IPS DF 4.7 (cell line): Measurements from ENCODE around the gene ARHGEF10L.

Experiments used
- DNase-seq: peaks from one replicate; pipeline ENCODE4 v3.0.0-alpha.2; 2013; ENCODE audit warnings: low spot score; ENCODE audit errors: extremely low read depth

Gene ARHGEF10L

DNA sequence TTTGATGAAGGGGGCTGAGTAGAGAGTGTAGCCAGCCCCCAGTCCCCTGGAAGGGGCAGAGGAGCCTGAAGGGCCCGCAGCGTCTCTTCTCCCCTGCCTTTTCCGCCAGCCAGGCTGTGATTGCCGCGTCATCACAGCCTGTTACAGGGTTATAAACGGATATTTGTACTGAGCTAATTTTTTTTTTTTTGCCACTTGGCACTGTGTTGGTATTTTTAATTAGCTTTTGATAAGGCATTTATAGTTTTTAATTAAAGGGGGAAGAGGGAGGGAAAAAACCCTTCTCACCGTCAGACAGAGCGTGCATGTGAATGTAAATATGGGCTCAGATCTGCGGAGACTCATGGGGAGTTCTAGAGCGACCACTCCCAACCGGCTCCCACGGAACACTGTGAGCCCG, 117.9 kb downstream of the ARHGEF10L start:
- no peak for DNase-seq

DNA sequence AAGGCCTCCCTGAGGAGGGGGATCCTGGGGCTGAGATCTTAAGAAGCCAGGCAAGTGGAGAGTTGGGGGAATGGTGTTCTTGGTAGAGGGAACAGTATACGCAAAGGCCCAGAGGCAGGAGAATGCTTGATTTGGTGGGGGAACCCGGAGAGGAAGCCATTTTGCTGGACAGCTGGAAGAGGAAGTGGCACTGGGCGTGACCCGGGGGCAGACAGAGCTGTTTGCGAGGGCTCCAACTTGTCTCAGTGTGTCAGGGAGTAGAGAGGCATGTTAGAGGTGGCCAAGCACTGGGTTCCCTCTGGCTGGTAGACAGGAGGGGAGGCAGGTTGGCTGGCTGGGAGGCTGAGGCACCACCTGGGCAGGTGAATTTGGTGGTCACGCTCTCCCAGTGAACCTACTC, 119.3 kb downstream of the ARHGEF10L start:
- no peak for DNase-seq

DNA sequence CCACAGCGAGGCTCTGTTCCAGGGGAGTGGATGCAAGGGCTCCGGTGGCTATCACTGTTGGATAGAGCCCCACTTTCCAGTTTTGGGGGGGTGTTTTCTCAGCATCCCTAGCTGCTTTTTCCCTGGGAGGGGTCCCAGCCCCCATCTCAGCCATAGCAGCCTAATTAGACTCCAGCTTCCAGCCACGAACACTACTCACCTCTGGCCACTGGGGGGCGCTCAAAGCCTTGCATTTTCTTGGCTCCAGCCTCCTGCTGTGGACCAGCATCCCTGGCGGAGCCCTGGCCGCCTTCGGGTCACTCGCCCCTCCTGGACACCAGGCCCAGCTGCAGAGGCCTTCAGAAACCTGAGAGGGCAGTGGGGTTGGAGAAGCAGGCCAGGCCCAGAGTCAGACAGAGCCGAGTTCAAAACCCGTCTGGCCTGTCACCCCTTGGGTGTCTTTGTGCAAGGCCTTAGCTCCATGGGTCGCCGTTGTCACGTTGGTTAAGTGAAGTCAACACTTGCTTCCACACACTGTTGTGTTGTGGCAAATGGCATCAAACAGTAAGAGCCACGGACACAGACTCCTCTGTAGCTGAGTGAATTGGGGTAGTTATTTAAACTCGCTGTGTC, 122.2 kb downstream of the ARHGEF10L start:
- DNase-seq: no peak

DNA sequence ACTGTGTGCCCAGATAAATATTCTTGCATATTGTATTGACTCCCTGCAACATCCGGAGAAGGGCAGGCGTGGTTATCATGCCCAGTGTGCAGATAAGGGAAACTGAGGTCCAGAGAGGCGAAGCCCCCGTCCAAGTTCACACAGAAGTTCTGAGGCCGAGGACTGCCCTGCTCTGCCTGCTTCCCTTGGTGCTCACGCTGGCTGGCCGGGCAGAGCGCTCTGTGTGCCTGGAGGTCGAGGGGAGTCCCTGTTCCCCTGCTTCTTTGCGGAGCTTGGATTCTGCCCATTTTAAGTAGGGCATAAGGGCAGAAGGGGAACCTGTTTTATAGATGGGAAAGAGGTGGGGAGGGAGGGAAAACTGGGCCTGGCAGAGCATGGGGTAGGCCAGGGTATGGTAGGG, 122.8 kb downstream of the ARHGEF10L start:
- no peak for DNase-seq

DNA sequence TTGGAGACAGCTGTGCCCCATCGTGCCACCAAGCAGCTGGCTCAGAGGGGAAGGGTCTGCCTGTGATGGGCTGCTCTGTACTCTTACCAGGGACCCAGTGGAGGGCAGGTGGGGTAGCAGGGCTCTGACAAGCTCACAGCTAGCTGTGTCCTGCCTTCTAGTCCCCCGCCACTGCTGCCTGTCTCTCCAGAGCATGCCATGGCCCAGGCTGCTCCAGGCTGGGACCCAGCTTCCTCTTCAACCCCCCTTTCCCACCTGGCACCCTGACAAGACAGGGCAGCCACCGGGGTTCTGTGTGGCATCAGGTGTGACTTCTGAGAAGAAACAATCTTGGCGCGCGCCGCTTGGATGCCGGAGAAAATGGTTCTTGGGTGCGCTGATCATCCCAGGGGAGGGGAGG, 123.3 kb downstream of the ARHGEF10L start:
- DNase-seq: no peak

DNA sequence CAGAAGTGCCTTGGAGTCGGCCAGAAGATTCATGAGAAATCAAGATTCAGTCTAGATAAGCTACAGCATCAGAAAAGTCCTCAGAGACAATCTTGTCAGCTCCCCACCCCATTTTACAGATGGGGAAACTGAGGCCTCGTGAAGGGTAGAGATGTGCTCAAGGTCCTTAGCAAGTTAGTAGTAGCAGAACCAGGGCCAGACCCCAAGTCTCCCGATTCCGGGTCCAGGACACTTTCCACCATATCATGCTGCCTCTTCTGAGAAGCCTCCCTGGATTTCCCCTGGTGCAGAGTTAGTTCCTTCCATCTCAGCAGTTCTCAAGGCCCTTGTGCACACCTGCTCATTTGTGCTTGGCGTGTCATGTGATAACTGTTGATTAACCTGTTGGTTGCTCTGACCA, 124.1 kb downstream of the ARHGEF10L start:
- DNase-seq: no peak

DNA sequence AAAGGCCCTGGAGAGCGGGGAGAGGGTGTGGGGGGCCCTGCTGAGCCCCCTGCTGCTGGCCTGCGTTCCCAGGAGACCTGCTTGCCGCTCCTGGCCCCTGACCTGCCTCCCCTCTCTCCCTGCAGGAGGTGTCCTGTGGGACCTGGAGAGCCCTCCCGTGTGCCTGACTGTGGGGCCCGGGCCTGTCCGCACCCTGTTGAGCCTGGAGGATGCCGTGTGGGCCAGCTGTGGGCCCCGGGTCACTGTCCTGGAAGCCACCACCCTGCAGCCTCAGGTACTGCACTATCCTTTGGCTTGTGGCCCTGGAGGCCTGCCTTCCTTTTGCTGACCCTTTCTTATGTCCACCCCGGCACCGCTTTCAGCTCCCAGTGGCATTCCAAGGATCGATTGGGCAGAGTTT, 124.8 kb downstream of the ARHGEF10L start:
- no peak for DNase-seq

DNA sequence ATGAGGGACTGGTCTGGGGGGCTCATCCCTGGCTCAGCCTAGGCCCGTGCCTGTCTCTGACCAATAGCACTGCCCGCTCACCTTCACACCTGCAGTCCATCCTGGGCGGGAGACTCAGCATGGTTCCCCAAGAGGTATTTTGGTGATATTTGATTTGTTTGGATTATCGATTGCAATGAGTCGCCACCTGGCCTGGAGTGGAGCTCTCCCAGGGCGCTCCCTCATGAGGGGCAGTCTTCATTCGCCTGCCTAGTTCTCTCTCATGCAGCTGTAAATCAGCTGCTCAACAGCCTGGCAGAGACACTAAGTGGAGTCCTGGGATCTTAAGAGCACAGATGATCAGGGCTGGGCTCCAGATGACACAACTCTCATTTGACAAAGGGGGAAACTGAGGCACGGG, 125.6 kb downstream of the ARHGEF10L start:
- DNase-seq: no peak

DNA sequence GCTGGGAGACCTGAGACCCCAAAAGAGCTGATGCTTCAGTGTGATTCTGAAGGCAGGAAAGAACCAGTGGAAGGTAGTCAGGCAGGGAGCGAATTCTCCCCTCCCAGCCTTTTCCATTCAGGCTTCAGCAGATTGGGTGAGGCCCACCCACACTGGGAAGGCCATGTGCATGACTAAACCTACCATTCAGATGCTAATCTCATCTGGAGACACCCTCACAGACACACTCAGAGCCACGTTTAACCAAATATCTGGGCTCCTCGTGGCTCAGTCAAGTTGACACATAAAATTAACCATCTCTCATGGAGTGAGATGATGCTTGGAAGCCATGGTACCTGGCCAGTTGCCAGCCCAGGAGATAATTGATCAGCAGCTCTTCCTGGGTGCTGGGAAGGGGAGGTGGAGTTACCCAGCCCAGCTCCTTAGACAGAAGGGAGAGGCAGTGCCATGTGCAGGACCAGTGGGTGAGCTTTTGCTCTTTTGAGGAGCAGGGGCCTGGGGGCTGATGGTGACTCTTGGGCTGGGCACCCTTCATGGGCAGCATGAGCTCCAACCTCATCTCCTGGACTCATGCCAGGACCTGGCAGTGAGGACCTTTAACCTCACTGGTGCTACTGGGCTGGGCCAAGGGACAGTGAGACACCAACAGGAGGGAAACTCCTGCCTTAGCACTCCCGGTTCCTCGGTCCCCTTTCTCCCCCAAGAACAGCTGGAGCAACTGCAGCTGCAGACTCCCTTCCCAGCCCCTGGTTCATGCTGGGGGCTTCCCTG, 126.6 kb downstream of the ARHGEF10L start:
- no peak for DNase-seq

DNA sequence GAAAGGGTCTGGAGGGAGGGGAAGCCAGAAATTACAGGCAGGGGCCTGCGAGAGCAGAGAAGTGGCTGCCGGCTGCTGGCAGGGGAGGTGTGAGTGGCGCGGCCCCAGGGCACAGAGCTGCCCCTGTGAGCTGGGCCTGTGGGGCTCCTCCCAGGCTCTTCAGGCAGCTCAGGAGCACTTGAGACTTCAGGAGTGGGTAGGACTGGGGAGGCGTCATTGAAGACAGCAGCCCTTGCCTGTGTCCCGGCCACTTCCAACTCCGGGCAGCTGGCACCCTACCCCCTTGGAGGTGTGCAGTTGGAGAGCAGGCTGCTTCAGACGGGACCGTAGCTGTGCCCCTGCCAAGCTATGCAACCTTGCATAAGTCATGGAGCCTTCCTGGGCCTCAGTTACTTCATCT, 128.1 kb downstream of the ARHGEF10L start:
- DNase-seq: no peak

DNA sequence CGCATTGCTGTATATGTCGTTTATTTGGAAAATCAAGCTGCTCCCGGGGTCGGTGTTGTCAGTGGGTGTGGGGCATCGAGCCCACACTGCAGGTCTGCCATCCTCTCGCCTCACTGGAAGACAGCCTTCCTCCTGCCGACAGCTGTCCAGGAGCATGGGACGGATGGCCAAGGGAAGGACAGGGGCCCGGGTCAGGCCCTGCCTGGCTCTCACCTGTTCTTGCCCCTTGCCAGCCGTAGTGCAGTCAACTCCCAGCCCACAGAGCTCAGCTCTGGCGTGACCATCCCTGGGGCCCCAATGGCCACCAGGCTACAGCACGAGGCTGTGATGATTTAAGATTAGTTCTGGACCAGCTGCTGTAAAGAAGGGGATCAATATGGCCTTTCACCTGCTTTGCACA, 128.7 kb downstream of the ARHGEF10L start:
- no peak for DNase-seq

DNA sequence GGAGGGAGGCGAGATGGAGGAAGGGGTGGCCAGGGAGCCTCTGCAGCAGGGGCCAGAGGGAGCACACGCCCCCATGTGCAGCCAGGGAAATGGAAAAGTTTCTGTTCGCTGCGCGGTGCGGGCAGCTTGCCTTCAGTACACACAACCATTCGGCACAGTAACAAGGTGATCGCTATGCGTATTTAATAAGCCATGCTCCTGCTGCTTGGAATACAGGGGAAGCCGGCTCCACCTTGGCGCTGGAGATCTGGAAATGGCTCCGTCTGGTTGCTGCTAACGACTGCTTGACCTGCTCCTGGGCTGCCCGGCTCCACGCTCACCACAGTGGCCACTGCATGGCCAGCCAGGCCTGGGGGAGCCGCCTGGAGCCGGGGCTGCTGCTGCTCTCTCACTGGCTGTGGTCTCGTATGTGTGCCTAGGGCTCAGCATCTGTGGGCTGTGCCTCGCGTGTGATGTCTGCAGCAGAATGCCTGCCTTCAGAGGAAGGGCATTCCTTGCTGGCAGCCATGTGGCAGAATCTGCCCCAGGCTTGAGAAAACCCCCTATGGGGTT, 129.2 kb downstream of the ARHGEF10L start:
- no peak for DNase-seq

DNA sequence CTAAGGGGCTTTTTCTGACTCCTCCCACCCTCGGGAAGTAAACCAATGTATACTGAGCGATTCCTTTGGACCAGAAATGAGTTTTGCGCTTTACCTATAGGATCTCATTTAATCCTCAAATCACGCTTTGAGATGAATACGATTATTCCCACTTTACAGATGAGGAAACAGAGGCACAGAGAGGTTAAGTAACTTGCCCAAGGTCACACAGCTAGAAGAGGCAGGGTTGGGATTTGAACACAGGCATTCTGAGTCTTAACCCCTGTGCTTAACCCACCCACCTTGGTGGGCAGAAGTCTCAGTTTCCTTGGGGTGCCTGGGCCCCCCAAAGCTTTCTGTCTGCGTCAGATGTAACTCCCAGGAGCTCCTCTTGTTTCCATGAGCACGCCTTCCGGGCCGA, 129.8 kb downstream of the ARHGEF10L start:
- no peak for DNase-seq

DNA sequence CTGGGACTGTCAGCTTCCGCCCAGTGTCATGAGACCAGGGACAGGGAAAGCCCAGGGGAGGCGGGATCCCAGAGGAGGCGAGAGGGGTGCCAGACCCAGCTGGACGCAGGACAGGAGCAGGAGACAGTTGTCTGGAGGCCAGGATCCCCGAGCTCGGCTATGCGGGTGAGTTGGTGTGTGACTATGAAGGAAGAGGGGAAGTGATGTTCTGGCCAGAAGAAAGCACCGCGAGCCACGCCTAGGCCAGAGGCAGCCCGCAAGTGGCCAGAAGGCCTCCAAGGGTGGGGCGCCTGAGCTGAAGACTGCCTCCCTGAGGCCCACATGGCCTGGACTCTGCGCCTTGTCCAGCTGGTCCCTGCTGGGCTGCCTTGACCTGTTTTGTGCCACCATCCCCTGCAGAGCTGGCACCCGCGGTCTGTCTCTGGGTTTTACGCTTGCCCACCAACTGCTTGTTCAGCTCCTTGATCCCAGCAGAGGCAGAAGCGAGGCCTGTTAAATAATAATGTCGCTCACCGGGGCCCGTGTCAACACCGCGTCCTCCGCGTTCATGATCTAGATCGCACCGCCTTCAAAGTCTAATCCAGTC, 130.5 kb downstream of the ARHGEF10L start:
- DNase-seq: no peak

DNA sequence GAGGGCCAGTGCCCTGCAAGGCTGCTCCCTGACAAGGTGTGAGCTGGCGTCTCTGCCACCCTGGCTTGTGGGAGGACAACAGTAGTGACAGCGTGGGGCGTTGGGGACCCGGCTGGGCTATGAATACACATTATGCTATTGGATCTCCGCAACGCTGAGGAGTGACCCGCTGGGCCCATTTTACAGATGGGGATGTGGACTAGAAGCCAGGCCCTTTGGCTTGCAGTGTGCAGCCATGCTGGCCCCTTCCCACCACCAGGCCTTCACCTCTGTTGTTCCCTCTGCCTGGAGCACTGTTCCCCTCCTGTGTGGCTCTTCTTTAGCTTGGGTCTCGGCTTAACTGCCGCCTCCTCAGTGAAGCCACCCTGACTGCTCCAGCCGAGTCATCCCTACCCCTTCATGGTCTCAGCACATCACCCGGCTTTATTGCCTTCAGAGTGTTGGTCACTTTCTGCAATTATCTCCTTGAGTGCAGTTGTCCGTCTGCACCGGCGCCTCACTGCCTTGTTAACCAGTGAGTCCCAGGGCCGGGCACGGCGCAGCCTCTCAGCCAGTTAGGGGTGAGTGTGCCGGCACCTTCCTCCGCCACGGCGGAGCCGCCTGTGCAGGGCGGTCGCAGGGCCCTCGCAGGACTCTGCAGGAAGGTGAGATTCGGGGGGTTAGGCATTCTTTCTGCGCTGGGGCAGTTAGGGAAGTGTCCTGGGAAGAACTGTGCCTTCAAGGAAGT, 131.3 kb downstream of the ARHGEF10L start:
- no peak for DNase-seq

DNA sequence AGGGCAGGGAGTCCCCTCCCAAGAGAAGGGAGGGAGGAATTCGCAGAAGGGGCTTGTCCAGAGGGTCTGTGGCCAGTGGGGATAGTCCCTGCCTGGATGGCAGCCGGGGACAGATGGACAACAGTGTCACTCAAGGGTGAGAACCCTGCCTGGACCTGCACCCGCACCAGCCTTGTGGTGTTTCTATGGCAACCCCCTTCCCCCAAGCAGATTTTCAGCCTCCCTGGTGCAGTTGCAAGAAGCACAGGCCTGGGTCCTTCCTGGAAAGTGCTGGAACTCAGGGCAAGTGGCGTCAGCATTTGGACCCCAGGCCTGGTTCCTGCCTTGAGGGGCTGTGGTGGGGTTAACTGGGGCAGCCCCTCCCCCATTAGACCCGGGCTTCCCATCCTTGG, 131.8 kb downstream of the ARHGEF10L start:
- DNase-seq: no peak

DNA sequence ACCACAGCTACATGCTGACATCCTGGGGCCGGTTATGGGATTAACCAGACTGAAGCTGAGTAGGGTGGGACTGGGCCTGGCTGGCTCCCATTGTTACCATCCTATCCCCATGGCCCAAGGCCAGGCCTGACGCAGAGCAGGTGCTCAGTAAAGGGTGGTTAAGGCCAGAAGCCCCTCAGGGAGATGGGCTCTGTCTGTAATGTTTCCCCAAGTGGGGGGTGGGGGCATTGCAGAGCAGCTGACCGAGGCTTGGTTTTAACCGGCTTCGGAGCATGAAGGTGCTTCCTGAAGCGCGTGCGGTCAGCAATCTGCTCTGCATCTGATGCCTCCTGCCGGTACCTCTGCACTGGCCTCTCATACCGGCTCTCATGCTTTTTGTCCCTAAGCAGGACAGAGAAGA, 132.2 kb downstream of the ARHGEF10L start:
- DNase-seq: no peak

DNA sequence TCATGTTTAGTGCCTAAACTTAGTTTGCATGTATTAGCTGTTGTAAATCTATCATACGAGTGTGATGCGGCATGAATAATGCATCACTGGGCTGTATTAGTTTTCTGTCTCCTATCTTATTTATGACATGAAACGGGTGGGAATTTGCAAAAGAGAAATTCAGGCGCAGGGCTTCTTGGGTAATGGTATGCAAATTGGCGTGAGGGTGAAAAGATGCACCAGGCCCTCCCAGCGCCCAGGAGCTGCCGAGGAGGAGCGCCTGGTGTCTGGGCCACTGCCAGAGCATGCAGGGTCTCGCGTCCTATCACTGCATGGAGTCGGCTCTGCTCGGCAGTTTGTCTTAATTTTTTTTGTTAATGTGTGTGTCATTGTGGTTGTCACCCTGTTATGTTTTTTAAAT, 132.7 kb downstream of the ARHGEF10L start:
- DNase-seq: no peak

DNA sequence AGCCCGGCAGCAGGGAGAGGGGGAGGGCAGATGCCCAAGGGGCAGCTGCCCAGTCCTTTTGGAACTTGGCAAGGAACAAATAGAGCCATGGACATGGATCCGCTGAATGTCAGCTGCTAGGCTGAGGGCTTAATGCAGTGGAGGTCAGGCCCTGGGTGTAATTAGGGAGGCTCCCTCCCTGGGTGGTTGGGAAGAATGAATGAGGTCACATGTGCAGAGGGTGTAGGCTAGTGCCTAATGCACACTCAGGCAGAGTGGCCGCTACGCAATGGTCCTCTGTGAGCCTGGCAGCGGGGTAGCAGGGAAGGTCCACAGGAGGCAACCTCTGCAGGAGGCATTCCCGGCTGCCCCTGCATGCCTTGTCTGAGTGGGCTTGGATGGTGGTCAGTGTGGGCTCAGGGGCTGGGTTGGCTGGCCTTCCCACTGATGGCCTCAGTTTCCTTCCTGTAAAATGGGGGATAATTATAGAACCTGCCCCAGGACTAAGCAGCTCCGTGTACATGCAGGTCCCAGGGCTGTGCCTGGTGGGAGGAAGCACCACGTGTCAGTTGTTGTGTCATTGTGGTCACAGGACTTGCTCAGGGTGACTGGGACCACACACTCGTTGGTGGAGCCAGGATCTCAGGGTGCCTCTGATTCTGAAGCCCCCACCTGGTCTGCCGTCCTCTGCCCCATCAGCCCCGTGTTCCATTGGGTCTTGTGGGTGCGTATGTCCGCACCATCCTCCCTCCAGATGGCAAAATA, 134.0 kb downstream of the ARHGEF10L start:
- no peak for DNase-seq

DNA sequence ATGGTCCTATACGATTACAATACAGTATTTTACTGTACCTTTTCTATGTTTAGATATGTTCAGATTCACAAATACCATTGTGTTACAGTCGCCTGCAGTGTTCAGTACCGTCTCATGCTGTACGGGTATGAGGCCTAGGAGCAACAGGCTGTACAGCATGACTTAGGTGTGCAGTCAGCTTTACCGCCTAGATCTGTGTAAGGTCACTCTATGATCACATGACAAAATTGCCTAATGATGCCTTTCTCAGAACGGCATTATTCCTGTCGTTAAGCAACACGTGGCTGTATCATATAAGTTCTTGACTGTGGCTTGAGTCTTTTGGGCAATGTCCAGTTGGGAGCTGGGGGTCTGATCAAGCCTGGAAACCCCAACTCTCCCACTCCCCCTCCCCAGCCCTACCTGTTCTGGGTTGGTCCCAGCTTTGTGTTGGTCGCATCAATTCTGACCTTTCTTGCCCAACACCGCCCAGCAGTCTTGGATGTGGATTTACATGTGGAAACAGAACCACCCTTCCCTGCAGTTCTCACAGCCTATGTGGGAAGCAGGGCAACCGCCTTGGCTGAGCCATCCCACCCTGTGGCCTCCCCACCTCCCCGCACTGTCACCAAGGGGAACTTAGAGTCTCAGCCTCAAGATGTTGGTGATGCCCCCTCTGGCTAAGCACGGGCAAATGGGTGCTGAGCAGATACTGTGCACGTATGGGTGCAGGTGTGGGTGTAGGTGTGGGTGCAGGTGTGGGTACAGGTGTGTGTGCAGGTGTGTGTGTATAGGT, 135.4 kb downstream of the ARHGEF10L start:
- DNase-seq: no peak

DNA sequence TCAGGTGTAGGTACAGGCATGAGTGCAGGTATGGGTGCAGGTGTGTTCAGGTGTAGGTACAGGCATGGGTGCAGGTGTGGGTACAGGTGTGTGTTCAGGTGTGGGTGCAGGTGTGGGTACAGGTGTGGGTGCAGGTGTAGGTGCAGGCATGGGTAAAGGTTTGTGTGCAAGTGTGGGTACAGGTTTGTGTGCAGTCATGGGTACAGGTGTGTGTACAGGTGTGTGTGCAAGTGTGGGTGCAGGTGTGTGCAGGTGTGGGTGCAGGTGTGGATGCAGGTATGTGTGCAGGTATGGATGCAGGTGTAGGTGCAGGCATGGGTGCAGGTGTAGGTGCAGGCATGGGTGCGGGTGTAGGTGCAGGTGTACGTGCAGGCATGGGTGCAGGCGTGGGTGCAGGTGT, 136.2 kb downstream of the ARHGEF10L start:
- no peak for DNase-seq
